Parathyroid adenoma (tissue), 2 donors: ENCODE results near the gene TANC1.

Source experiments
- H2AFZ ChIP-seq: fragments of 300-600 bp; sonication (generic); one replicate; pipeline ENCODE4 v1.7.0; 2017; ENCODE audit warnings: antibody characterized with exemption, mild to moderate bottlenecking
- H3K27ac ChIP-seq: fragments of 300-600 bp; sonication (generic); one replicate; pipeline ENCODE4 v1.7.0; 2017
- H3K27me3 ChIP-seq: fragments of 300-600 bp; sonication (generic); one replicate; pipeline ENCODE4 v1.7.0; 2017; ENCODE audit warnings: low read length; ENCODE audit not compliant: control insufficient read depth, insufficient read depth
- H3K36me3 ChIP-seq: fragments of 300-600 bp; sonication (generic); one replicate; pipeline ENCODE4 v1.7.0; 2017; ENCODE audit warnings: low read length; ENCODE audit not compliant: control insufficient read depth, insufficient read depth
- H3K4me1 ChIP-seq: fragments of 300-600 bp; sonication (generic); one replicate; pipeline ENCODE4 v1.7.0; 2017; ENCODE audit warnings: control low read depth
- H3K4me2 ChIP-seq: fragments of 300-600 bp; sonication (generic); one replicate; pipeline ENCODE4 v1.7.0; 2017; ENCODE audit warnings: low read length
- H3K4me3 ChIP-seq: fragments of 300-600 bp; sonication (generic); one replicate; pipeline ENCODE4 v1.7.0; 2017; ENCODE audit warnings: low read depth, low read length
- H3K79me2 ChIP-seq: fragments of 300-600 bp; sonication (generic); one replicate; pipeline ENCODE4 v1.7.0; 2017; ENCODE audit warnings: control low read depth
- H3K9ac ChIP-seq: fragments of 300-600 bp; sonication (generic); one replicate; pipeline ENCODE4 v1.7.0; 2017; ENCODE audit warnings: mild to moderate bottlenecking
- H3K9me3 ChIP-seq: fragments of 300-600 bp; sonication (generic); one replicate; pipeline ENCODE4 v1.7.0; 2017; ENCODE audit warnings: low read length; ENCODE audit not compliant: control insufficient read depth
- TF ChIP-seq, protein P1 (sequence below): fragments of 300-600 bp; sonication (generic); IDR thresholded peaks from one replicate; pipeline ENCODE4 v1.7.0; 2017; ENCODE audit warnings: antibody characterized with exemption, mild to moderate bottlenecking
- donor health status: primary hyperparathyroidism.

The TANC1 gene

DNA sequence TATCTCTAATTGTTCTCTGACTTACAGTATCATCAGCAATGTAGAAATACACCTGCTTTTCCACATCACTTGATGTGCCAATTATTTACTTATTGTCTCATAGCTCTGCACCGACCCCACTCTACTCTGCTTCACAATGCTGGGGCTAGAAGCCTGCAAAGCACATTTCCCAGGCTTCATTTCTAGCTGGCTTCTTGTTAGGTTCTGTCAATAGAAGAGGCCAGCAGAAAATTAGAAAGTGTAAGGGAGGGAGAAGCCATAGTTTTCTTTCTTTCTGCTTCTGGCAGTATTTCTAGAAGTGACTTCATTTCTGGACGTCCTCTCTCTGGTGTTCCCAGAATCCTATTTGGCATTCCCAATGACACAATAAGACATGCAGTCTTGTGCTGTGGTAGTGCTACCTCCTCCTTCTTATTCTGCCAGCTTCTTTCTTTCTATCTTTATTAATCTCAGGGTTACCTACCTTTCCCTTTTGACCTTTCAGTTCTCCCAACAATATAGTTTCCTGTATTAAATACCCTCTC, 12.5 kb upstream of the TANC1 start:
- H3K4me3 ChIP-seq, result no peak overlapping the region
- TF ChIP-seq, protein P1, sequence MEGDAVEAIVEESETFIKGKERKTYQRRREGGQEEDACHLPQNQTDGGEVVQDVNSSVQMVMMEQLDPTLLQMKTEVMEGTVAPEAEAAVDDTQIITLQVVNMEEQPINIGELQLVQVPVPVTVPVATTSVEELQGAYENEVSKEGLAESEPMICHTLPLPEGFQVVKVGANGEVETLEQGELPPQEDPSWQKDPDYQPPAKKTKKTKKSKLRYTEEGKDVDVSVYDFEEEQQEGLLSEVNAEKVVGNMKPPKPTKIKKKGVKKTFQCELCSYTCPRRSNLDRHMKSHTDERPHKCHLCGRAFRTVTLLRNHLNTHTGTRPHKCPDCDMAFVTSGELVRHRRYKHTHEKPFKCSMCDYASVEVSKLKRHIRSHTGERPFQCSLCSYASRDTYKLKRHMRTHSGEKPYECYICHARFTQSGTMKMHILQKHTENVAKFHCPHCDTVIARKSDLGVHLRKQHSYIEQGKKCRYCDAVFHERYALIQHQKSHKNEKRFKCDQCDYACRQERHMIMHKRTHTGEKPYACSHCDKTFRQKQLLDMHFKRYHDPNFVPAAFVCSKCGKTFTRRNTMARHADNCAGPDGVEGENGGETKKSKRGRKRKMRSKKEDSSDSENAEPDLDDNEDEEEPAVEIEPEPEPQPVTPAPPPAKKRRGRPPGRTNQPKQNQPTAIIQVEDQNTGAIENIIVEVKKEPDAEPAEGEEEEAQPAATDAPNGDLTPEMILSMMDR, result no peak
- H2AFZ ChIP-seq, result no peak overlapping the region
- no peak overlapping the region for H3K27ac ChIP-seq
- no peaks in the 10 kb centered on the region for H3K9me3 ChIP-seq
- H3K9ac ChIP-seq, result no peak overlapping the region
- H3K4me1 ChIP-seq, result peaks cover 3% of the 10 kb centered on the region
- H3K36me3 ChIP-seq, result no peaks in the 10 kb centered on the region
- no peaks in the 10 kb centered on the region for H3K79me2 ChIP-seq
- no peak overlapping the region for H3K4me2 ChIP-seq
- H3K27me3 ChIP-seq, result no peaks in the 10 kb centered on the region

DNA sequence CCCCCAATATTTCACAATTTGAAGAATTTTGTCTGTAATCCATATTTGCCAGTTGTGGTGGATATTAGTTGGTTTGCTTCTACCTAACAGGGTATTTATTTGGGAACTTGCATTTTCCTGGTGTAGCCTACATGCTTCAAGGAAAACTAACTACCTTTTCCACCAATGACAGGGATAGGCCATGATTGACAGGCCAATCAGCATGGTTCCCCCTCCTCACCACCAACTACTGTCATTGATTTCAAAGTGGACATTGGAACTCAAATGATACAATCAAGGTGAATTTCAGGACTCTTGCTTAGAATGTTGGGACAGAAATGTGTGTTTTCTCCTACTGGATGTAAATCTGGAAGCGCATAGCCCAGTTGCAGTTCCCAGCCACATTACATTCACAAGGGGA, 10.1 kb upstream of the TANC1 start:
- Histone ChIP-seq H3K9ac (no peak overlapping the region), H3K4me2 (no peak overlapping the region), H3K9me3 (no peaks in the 10 kb centered on the region), H3K27ac (no peak overlapping the region), H3K4me3 (no peak overlapping the region), H3K4me1 (peaks cover 3% of the 10 kb centered on the region), H2AFZ (no peak overlapping the region), H3K36me3 (no peaks in the 10 kb centered on the region), H3K79me2 (no peaks in the 10 kb centered on the region), H3K27me3 (no peaks in the 10 kb centered on the region)
- TF ChIP-seq, protein P1, result no peak

DNA sequence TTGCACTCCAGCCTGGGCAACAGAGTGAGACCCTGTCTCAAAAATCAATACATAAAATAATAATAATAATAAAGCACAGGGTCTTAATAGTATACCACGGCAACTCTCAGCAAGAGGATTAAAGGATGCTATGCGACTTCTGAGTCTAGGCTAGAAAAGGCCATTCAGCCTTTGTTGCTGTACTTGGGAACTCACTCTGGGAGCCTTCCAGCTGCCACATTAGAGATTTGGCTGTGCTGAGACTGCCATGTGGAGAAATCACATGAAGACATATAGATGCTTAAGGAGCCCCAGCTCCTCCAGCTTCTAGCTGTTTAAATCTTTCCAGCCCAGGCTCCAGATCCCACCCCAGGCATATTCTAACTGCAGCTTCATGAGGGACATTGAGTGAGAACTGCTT, 8.2 kb upstream of the TANC1 start:
- Histone ChIP-seq H2AFZ (no peak overlapping the region), H3K4me2 (no peak overlapping the region), H3K9me3 (no peaks in the 10 kb centered on the region), H3K27ac (no peak overlapping the region), H3K9ac (no peak overlapping the region), H3K4me3 (no peak overlapping the region), H3K4me1 (no peaks in the 10 kb centered on the region), H3K36me3 (no peaks in the 10 kb centered on the region), H3K27me3 (no peaks in the 10 kb centered on the region), H3K79me2 (no peaks in the 10 kb centered on the region)
- TF ChIP-seq, protein P1, result no peak

- Histone ChIP-seq H3K9ac (no peak overlapping the region), H3K4me3 (no peak overlapping the region), H3K36me3 (no peaks in the 10 kb centered on the region), H2AFZ (no peak overlapping the region), H3K79me2 (no peaks in the 10 kb centered on the region), H3K27ac (no peak overlapping the region), H3K27me3 (no peaks in the 10 kb centered on the region), H3K4me1 (no peaks in the 10 kb centered on the region), H3K4me2 (no peak overlapping the region), H3K9me3 (no peaks in the 10 kb centered on the region)
- TF ChIP-seq, protein P1, result no peak
Measured at GRCh38 chr2:158962074-158962473, 6.4 kb upstream of the TANC1 start.

DNA sequence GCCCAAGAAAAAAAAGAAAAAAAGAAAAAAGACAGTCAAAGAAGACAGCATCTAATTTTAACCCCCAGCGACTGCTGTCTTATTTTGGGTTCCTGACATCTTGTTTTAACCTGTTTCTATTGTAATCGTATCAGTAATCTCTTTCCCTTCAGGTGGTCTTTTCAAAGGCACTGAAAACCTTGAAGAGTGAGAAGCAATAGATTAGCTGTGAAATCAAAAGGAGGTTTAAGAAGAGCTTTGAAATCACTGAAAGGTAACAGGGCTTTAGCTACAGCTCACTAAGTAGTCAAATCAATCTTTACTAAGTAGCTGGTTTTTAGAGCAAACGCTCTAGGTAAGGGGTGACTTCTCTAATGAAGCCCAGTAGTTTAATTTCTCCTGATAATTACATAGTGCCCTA, 5.4 kb upstream of the TANC1 start:
- Histone ChIP-seq H3K4me2 (no peak overlapping the region), H3K27me3 (no peaks in the 10 kb centered on the region), H3K9ac (no peak overlapping the region), H2AFZ (no peak overlapping the region), H3K4me3 (no peak overlapping the region), H3K79me2 (no peaks in the 10 kb centered on the region), H3K36me3 (no peaks in the 10 kb centered on the region), H3K4me1 (no peaks in the 10 kb centered on the region), H3K27ac (no peak overlapping the region), H3K9me3 (no peaks in the 10 kb centered on the region)
- TF ChIP-seq, protein P1, result no peak
